Measurements from ENCODE around the gene REEP3.
"Not testable (repeated sequence)": the region's sequence is repeated elsewhere in the genome, so short reads cannot be mapped to it uniquely, and the experiment has no call there.

Gene REEP3

DNA sequence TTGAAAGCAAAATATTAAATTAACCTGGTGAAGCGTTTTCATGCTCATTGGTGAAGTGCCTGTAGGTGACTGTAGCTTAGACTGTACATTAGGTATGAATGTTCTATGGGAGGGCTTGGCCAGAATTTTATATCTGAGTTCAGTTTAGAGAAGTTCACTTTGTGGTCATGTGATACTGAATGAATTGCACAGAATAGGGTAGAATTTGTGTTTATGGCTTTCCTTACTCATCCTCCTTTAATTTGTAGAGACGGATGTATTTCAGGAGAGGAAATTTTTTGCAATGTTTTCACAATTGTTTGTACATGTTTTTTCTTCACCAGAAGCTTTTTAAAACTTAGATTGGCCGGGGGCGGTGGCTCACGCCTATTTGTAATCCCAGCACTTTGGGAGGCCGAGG, 32.3 kb downstream of the REEP3 start:
- DNase-seq, result no peak

DNA sequence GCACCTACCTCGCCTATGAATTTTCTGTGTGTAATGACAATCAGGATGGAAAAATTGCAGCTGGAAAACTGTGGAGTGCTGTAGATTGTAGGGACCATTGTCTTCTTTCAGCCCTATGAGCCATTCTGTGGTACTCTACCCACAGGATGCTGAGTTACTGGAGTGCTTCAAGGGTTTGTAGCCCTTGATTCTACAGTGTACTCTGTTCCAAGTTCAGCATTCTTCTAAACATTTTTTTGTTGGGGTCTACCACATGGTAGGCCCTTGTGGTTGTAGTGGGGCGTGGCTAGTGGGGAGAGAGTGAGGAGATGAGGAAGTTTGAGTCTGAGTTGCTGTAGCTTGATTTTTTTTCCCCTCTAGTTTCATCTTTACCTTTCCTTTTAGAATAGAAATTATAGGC, 33.5 kb downstream of the REEP3 start:
- no peak for DNase-seq

DNA sequence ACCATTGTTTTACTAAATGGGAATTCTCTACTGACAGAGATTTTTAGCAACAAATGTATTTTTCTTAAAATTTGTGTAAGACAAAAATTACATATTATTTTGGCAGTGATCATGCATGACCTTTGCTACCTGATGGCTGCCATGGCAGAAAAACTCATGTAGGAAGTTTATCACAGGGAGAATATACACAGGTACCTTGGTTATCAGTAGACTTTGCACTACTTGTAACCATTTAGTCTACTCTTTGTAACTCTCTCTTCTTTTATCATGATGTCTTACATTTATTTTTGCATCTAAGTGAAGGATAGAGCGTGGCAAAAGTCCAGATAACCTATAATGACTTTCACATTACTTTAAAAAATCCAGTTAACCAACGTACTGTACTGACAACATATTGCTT, 34.1 kb downstream of the REEP3 start:
- no peak for DNase-seq

DNA sequence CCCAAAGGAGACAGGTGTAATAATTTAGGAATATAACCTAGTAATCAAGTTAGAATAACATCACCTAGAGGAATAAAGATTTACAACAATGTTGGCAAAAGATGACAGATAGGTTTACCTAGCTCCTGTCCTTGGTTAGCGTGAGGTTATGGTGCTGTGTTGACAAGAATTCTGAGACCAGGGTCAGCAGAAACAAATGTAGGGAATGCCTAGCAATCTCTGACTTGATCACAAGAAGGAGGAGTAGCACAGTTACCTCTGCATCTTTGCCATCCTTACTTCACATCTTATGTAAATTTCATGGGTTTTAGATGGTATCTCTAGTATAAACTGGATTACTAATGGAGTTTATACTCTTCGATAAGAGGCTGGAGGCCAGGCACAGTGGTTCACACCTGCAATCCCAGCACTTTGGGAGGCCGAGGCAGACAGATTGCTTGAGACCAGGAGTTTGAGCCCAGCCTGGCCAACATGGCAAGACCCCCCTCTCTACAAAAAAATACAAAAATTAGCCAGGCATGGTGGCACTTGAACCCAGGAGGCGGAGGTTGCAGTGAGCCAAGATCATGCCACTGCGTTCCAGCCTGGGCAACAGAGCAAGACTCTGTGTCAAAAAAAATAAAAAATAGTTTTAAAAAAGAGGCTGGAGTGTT, 37.1 kb downstream of the REEP3 start:
- DNase-seq, result no peak

DNA sequence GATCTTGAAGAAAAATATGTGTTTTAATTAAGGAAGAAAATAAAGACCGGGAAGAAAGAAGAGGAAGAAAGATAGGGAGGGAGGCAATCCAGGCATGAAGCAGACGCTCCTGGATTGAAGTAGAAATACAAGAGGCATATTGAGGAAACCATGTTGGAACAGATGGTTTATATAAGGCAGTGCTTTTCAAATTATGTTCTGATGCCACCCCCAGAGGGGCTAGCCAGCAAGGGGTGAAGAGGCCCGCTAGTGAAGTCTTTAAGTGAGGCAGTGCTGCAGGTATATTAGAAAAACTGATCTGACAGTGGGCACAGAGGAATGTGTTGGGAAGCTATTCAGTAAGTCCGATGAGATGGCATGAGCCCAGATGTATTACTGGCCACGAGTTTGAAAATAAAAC, 40.1 kb downstream of the REEP3 start:
- no peak for DNase-seq

DNA sequence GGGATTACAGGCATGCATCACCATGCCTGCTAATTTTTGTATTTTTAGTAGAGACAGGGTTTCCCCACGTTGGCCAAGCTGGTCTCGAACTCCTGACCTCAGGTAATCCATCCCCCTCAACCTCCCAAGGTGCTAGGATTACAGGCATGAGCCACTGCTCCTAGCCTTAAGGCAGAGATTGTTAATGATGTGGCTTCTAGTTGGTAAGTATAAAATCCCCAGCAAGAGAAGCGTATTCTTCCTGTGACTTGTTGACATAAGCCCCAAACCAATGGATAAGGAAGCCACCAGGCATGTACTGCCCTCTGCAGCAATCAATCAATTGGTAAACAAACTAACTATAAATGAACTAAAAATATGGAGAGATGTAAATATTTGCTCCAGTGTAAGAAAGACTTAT, 41.2 kb downstream of the REEP3 start:
- DNase-seq, result no peak

DNA sequence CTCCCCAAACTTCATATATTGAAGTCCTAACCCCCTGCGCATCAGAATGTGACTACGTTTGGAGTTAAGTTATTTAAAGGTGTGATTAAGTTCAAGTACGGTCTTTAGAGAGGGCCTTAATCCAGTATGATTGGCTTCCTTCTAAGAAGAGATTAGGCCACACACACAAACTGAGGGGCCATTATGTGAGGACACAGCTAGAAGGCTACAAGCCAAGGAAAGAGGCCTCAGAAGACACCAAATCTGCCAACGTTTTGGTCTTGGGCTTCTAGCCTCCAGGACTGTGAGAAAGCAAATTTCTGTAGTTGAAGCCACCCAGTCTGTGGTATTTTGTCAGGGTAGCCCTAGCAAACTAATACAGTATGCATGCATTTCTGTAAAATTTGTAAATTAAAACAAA, 41.7 kb downstream of the REEP3 start:
- DNase-seq, result no peak

DNA sequence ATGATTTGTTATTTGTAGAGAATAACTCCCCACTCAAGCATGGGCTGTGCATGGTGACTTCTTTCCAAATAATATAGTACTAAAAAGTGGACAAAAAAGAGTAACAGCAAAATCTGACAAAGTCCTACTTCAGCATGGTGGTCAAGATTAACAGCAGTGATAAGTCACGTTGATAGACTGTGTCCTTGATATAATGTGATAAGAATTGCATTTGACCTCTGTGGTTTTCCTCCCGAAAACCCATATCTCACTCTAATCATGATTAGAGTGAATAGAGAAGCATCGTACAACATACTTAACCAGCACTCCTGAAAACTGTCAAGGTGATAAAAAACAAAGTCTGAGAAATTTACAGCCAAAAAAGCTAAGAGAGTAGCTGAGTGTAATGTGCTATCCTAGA, 42.4 kb downstream of the REEP3 start:
- no peak for DNase-seq

DNA sequence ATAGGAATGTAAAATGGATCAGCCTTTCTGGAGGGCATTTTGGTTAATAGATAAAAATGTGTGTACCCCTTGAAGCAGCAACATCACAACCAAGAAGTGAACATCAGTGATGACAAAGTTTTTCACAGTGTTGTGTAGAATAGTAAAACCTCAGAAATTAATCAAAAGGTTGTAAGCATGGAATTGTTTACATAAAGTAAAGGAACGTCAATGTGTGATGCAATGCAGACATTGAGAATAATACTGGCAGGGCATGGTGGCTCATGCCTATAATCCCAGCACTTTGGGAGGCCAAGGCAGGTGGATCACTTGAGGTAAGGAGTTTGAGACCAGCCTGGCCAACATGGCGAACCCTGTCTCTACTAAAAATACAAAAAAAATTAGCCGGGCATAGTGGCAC, 43.5 kb downstream of the REEP3 start:
- not testable (repeated sequence) for DNase-seq

DNA sequence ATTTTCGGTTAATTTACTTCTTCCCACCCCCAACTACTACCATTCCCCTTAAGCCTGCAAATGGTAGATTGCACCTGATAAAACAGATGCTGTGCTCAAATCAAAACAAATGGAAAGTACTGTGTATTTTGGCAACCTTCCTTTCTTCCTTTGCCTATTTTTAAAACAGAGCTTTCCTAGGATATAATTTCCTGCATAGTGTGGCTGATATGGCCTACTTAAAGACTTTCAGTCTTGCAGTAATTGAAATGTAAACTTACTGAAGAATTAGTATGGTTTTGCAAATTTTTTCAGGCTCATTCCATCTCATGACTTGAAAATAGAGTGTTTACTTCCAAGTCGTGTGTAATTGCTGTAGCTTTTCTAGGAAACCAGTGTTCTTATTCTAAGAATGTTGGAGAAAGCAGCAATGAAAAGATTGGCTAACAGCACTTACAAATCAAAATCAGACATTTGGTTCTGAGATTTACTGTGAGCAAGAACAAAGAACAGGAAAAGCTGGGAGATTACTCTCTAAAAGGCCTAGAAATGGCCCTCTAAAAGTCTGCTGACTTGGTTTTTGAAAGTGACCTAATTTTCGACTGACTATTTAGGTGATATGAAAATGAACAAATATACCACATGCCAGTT, 52.0 kb downstream of the REEP3 start:
- peak; percentile 64 for DNase-seq

DNA sequence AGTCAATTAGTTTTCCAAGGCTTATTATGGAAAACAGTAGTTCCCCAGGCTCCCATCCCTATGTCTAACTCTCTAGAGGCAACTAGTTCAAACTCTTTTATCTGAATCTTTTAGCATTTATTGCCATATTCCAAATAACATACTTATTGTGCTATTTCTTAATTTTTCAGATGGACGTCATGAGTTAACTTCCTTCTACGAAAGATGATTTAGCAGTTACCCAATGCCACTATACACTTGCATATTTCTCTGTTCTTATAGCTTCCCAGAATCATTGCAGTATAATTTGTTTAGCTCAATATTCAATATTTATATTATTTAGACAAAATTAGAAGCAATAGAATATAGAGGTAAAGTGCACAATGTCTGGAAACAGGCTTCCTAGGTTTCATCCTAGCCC, 52.8 kb downstream of the REEP3 start:
- no peak for DNase-seq

DNA sequence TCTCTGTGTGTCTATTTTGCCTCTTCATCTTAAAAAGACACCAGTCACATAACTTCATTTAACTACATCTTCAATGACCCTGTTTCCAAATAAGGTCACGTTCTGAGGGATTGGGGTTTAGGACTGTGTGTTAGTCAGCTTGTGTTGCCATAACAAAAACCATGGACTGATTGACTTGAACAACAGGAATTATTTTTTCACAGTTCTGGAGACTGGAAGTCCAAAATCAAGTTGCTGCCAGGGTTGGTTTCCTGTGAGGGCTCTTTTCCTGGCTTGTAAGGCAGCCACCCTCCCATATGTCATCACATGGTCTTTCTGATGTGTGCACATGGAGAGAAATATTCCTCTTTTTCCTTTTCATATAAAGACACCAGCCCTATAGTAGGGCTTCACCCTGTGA, 55.3 kb downstream of the REEP3 start:
- no peak for DNase-seq

DNA sequence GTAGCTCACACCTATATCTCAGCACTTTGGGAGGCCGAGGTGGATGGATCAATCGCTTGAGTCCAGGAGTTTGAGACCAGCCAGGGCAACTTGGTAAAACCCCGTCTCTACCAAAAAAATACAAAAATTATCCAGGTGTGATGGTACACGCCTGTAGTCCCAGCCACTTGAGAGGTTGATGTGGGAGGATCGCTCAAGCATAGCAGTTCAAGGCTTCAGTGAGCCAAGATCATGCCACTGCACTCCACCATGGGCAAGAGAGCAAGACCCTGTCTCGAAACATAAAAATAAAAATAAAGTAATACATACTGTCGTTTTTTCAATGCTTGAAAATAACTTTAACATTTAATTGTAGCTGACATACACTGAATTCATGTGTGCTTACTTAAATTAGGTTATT, 57.3 kb downstream of the REEP3 start:
- DNase-seq, result no peak

DNA sequence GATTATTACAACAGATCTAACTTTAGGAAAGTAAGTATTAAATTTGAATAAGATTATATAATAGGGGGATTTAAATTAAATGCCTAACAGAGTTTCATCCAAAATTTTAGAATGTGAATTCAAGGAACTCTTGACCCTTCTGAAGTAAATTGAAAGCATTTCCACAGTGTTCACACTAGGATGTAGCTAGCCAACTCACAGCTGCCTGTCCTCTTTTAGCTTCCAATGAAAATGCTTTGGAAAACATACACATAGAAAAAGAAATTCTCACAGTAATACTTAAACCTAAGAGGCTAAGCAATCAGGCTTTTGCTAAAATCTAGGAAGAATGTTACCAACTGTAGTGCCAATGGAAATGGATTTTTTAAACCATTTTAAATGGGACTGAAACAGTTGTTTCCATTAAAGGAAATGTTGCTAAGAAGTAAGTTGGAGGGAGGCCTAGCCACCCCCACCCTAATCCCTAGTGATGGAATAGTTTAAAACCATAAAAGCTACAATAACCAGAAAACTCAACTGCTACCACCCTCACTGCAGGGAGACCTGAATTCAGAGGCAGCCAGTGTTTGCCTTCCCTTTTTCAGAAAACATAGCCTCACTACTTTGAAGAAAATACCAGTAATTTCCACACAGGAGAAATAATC, 58.3 kb downstream of the REEP3 start:
- no peak for DNase-seq

DNA sequence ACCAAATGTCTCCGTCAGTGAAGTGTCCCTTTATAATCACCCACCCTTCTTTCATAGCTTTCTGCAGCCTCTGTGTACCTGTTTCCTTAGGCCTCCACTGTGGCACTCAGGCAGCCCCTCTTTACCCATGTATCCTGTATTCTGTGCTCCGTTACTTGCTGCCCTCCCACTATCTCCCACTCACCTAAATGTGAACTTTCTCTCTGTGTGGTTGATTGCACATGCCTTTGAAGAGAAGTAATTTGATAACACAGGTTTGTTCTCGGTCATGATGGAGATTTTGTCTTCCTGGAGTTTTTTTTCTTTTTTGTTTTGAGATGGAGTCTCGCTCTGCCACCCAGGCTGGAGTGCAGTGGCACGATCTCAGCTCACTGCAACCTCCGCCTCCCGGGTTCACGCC, 61.5 kb downstream of the REEP3 start:
- DNase-seq, result no peak

DNA sequence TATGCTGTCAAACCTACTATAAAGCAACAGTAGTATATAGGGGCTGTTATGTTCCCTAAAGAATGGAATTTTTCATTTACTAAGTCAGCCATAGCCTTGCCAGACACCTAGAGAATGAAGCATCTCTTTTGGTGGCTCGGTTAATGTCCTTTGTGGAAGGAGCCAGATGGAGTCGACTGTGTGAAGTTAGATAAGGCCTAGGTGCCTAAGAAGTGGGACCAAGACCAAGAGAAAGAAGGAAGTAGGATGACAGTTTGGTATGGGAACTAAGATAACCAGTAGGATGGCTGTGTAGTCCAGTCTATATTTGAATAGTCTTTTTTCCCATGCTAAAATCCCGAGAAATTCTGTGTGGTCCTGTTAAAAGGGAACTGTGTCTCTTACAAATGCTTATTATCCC, 62.2 kb downstream of the REEP3 start:
- DNase-seq, result no peak

DNA sequence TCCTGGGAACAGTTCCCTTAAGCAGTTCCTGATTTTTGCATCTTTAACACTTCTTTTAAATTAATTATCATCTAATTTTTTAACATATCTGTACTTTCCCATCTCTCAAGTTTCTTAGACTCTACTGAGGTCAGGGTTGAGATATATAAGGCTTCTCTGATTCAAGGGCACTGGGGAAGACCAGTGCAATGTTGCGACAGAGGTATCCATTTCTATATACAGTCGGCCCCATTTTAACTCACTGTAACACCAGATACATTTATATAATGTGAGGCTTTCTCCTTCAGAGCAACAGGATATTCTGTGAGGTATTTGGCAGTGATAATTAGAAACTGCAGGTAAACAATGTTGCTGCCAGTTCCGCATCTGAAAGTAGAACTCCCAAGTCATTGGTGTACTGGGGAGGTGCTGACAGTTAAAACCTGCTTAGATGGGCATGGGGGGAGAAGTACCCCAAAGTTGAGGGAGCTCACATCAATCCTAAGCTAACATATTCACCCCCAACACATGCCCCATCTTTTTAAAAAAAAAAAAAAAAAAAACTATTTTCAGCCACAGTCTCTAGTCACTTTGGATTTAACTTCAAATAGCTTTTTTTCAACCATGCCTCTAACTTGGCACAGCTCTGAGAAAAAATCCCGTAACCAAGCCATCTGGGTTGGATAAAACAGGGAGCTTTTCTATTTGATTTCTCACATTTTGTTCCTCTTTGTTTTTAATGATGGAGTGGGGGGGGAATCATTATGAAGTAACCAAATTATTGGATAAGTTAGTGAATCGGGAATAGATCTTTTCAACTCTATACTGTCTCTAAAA, 62.9 kb downstream of the REEP3 start:
- DNase-seq, result no peak

DNA sequence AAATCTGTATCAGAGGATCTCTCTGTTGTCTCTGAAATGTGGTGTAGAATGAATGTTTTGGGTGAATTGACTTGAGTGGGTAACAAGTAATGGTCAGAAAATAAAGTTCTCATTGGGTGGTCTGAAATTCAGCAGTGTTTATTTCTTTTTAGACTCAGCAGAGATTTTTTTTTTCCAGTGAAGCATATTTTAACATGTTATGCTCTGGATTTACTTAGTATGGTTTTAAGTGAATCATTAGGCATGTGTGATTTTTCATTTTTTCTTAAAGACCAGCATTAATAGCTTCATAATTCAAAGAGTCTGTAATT, 63.5 kb downstream of the REEP3 start:
- no peak for DNase-seq

DNA sequence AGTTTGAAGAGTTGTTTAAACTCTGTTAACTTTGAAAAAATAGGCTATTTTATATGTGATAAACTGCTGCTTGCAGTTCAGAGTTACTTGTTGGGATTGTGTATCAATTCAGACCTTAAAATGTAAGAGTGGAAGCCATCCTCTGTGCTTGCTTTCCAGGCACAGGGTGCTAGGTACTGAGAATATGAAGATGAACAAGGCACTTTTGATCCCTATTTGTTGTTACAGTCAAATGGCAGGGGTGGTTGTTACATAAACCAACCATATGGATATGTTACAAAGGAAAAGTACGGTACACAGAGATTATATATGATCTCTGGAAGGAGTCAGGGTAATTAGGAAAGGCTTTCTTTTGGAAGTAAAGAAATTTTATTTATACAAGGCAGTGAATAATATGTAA, 63.8 kb downstream of the REEP3 start:
- DNase-seq, result no peak

DNA sequence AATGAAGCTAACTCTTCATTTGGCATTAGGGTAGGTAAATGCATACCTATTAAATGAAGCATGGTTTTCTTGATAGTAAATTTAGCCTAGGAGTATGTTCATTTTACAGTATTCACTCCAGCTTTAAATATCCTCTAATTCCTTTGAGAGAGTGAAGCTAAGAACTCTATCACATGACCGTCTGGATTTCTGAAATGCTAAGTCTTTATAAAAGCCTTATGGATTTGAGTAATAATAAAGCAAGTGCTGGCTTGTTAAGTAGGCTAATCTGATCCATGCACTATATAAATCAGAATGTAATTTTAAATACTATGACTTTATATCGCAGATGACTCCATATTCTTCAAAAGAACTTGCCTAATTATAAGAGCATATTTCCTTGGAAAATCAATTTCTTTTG, 64.8 kb downstream of the REEP3 start:
- no peak for DNase-seq

DNA sequence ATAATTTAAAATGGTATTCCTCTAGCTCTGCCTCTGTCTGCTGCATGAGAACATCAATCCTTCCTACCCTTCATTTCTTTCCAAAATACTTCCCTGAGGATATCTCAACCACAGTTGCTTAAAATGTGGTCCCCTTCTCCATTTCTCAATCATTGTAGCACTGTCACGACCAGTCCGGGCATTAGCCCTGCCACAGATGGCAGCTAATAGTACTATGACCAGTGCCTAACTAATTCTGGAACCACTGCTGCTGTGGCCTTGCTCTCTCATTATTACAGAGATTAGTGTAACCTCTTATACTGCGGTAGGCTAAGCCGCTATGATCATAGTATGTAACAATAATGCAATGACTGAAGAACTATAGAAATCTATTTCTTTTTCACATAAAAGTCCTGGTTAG, 66.0 kb downstream of the REEP3 start:
- no peak for DNase-seq

DNA sequence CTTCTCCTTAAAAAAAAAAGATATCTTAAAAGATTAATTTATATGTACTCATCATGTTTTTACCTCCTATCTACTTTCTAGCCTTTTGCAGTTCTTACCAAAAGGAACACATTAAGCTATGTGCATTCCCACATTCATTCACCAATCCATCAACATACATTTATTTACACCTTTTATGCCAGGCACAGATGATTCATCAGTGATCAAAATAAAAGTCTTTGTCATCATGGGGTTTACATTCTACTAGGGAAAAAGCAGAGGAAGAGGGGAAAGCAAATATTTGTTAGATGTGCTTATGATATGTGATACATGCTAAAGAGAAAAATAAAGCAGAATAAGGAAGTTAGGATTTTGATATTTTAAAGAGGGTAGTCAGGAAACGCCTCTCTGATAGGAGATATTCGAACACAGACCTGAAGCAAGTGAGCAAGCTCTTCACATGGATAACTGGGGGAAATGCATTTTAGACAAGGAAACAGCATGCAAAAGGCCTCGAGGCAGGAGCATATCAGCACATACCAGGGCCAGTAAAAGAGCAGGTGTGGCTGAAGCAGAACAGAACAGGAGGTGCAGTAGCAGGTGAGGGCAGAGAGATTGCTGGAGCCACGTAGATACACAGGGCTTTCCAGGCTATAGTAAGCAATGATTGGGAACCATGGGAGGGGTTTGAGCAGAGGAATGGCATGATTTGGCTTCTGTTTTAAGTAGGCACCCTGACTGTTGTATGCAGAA, 67.4 kb downstream of the REEP3 start:
- no peak for DNase-seq

DNA sequence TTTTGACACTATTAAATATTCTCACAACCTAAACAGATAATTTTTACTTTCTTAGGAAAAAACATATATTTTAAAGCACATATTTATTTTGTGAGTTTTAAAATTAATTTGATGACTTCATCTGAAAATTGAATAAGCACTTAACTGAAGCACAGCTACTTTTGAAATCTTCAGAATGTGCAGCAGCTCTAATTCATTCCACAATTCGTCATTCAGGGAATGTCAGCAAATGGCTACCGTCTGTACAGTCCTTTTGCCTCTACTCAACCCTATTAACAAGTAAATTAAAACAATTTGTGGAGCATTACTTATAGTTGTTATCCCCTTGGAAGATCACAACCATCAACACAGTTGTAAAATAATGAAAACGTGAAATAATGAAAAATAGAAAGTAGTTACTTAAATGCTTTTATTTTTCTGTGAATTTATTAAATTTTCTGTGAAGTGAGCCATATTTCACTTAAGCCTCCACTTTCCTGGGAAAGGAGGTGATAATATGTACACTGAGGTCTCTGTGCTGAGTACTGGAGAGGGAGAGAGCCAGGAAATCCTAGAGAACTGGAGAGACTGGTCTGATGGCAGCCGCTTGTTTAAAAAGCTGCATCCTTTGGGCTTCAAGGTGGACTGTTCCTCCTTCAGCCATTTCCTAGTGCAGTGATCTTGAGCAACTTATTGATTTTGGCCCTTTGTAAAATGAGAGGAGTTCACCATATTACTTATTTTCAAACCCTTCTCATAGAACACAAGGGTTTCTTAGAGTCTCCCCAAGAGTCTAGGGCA, 70.6 kb downstream of the REEP3 start:
- DNase-seq, result no peak

Measured in activated CD4-positive, alpha-beta T cell treated with anti-CD3 and anti-CD28 coated beads, Interleukin-2, Interleukin-6, amounts not matched to agents 100 ng/mL and 50 ng/mL, durations not matched to agents 16 hours and 8 hours (primary cell).